GM18951 (cell line): ENCODE measurements around the gene EEFSEC.

ENCODE experiments used
- POLR2A ChIP-seq: IDR thresholded peaks from 4 replicates; pipeline ENCODE4 v1.6.1; 2011; ENCODE audit warnings: mild to moderate bottlenecking; ENCODE audit not compliant: insufficient read length, insufficient read depth; ENCODE audit errors: extremely low read depth
- in situ Hi-C: fragments of 300-500 bp; cut with MboI; formaldehyde crosslinking; loops from one replicate; pipeline ENCODE4 v1.12.0; 2022; ENCODE audit warnings: low sequenced_read_pairs, mixed read lengths, inconsistent platforms; ENCODE audit not compliant: unreplicated experiment

EEFSEC gene

GRCh38 chr3:128410669-128411573 is 257.6 kb downstream of the EEFSEC start:
- TF ChIP-seq POLR2A: no peak
- in situ Hi-C loops: no loop called here

GRCh38 chr3:128411574-128412064 is 258.3 kb downstream of the EEFSEC start:
- TF ChIP-seq POLR2A: no peak
- in situ Hi-C loops: no loop called here

- in situ Hi-C loops: no loop called here
- no peak for TF ChIP-seq POLR2A
Observed at GRCh38 chr3:128412180-128413002, 259.1 kb downstream of the EEFSEC start.

GRCh38 chr3:128413003-128413370 is 259.7 kb downstream of the EEFSEC start:
- TF ChIP-seq POLR2A: no peak
- in situ Hi-C loops: no loop called here

- in situ Hi-C loops: no loop called here
- TF ChIP-seq POLR2A: no peak
Observed at GRCh38 chr3:128413413-128414205, 260.3 kb downstream of the EEFSEC start.

- in situ Hi-C loops: no loop called here
Observed at GRCh38 chr3:128415200-128415772, 262.0 kb downstream of the EEFSEC start.

GRCh38 chr3:128415773-128416577 is 262.7 kb downstream of the EEFSEC start:
- in situ Hi-C loops: no loop called here
- no peak for TF ChIP-seq POLR2A

More at GRCh38 chr3:128415200-128415772, 262.0 kb downstream of the EEFSEC start:
- TF ChIP-seq POLR2A: no peak

GRCh38 chr3:128416578-128417211 is 263.4 kb downstream of the EEFSEC start:
- TF ChIP-seq POLR2A: no peak
- in situ Hi-C loops: no loop called here

- no peak for TF ChIP-seq POLR2A
- in situ Hi-C loops: no loop called here
Observed at GRCh38 chr3:128418900-128419299, 265.6 kb downstream of the EEFSEC start.

GRCh38 chr3:128419311-128419710 is 266.0 kb downstream of the EEFSEC start:
- in situ Hi-C loops: no loop called here
- no peak for TF ChIP-seq POLR2A

- in situ Hi-C loops: no loop called here
- TF ChIP-seq POLR2A: no peak
Observed at GRCh38 chr3:128420289-128420688, 267.0 kb downstream of the EEFSEC start.
